Brain microvascular endothelial cell (primary cell): Measurements from ENCODE around the gene USP30.

Source experiments
- DNase-seq: peaks from one replicate; pipeline ENCODE4 v3.0.0-alpha.2; 2020
- H3K27ac ChIP-seq: fragments of 250-450 bp; sonication (Bioruptor Pico); 2 replicates; pipeline ENCODE4 v1.5.1; 2020; ENCODE audit warnings: mild to moderate bottlenecking, moderate library complexity
- H3K27me3 ChIP-seq: fragments of 250-450 bp; sonication (Bioruptor Pico); replicated peaks from 2 replicates; pipeline ENCODE4 v1.5.1; 2020; ENCODE audit warnings: mild to moderate bottlenecking
- H3K36me3 ChIP-seq: fragments of 250-450 bp; sonication (Bioruptor Pico); replicated peaks from 2 replicates; pipeline ENCODE4 v1.5.1; 2020; ENCODE audit warnings: mild to moderate bottlenecking
- H3K4me3 ChIP-seq: 2 replicates; pipeline ENCODE4 v1.5.1; 2011; ENCODE audit warnings: low read depth, mild to moderate bottlenecking, control low read depth, low read length, moderate library complexity
- CTCF ChIP-seq: IDR thresholded peaks from 2 replicates; pipeline ENCODE4 v1.5.1; 2011; ENCODE audit warnings: low read depth, mild to moderate bottlenecking, moderate library complexity, low read length, control low read depth, inconsistent platforms; ENCODE audit errors: missing control alignments
- in situ Hi-C: cut with HindIII; loops from 2 replicates; pipeline ENCODE4 v1.10.0; 2017; ENCODE audit warnings: low sequenced_read_pairs, low pct_ligation_motif_present

The USP30 gene

DNA sequence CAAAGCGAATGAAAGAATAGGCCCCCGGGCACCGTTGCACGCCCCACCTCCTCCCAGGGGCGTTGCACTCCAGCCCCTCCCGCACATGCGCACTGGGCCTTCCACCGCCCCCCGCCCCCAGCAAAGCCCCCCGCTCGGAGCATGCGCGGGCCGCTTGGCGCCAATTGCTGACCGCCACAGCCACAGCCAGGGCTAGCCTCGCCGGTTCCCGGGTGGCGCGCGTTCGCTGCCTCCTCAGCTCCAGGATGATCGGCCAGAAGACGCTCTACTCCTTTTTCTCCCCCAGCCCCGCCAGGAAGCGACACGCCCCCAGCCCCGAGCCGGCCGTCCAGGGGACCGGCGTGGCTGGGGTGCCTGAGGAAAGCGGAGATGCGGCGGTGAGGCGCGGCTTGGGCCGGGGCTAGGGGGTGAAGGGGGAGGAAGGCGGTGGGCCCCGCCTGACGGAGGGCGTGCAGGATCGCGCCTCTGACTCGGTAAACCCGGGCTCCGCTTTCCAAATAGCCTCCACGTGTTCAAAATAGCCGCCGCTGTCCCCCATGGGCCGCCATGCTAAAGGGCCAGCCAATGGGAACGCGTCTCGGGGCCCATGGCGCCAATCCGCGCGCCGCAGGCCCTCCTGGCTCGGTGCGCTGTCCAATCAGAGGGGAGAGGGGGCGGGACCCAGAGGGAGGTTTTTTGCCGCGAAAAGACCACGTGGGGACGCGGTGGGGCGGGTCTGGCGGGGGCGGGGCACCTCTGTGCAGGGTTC lies 45.2 kb downstream of the USP30 start, which contains the start of gene UNG:
UNG (plus strand) TSS at position 163 of the 748 bp plus-strand sequence; CDS start at position 246, 83 bp downstream.
- Histone ChIP-seq H3K27me3 (no peaks in the 10 kb centered on the region), H3K27ac (peak within 1 kb of the TSS; percentile 36), H3K36me3 (no peaks in the 10 kb centered on the region), H3K4me3 (peak within 1 kb of the TSS; percentile 81)
- TF ChIP-seq CTCF, result no peak
- peak; percentile 94 for DNase-seq
- in situ Hi-C loops, result no loop called here

- no peak for TF ChIP-seq CTCF
- Histone ChIP-seq H3K4me3 (peak overlapping the region; percentile 81), H3K27ac (peak overlapping the region; percentile 36), H3K36me3 (peaks cover 2% of the 10 kb centered on the region), H3K27me3 (no peaks in the 10 kb centered on the region)
- DNase-seq, result peak; percentile 34
- in situ Hi-C loops, result no loop called here
Observed at GRCh38 chr12:109098183-109098604, 45.8 kb downstream of the USP30 start.

DNA sequence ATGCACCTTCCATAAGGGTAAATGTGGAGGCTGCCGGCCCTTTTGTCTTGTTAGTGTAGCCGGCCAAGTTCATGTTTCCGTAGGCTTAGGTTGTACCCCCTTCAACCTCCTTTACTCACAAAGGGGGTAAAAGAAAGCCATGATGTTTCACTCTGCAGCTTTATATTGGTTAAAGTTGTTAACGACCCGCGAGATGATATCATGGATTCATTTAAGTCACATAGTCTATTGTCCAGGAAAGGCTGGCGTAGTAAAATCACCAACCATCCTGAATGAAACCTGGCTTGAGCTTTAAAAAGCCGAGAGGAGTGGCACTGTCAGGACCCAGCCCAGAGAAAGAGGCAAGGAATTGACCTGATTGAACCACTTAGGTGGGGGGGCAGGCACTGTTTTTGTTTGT lies 46.3 kb downstream of the USP30 start:
- TF ChIP-seq CTCF, result no peak
- Histone ChIP-seq H3K27ac (peak overlapping the region; percentile 36), H3K4me3 (peak overlapping the region; percentile 81), H3K36me3 (peaks cover 4% of the 10 kb centered on the region), H3K27me3 (no peaks in the 10 kb centered on the region)
- no peak for DNase-seq
- in situ Hi-C loops, result no loop called here

- no peak for DNase-seq
- Histone ChIP-seq H3K36me3 (peaks cover 10% of the 10 kb centered on the region), H3K27me3 (no peaks in the 10 kb centered on the region), H3K27ac (no peak overlapping the region), H3K4me3 (no peak overlapping the region)
- no peak for TF ChIP-seq CTCF
- in situ Hi-C loops, result no loop called here
Observed at GRCh38 chr12:109099431-109100020, 47.1 kb downstream of the USP30 start.

- in situ Hi-C loops, result no loop called here
- no peaks in the 10 kb centered on the region for H3K27me3 ChIP-seq
- no peak overlapping the region for H3K4me3 ChIP-seq
- no peak for TF ChIP-seq CTCF
- peaks cover 10% of the 10 kb centered on the region for H3K36me3 ChIP-seq
- no peak overlapping the region for H3K27ac ChIP-seq
- no peak for DNase-seq
Observed at GRCh38 chr12:109100741-109101140, 48.4 kb downstream of the USP30 start.

DNA sequence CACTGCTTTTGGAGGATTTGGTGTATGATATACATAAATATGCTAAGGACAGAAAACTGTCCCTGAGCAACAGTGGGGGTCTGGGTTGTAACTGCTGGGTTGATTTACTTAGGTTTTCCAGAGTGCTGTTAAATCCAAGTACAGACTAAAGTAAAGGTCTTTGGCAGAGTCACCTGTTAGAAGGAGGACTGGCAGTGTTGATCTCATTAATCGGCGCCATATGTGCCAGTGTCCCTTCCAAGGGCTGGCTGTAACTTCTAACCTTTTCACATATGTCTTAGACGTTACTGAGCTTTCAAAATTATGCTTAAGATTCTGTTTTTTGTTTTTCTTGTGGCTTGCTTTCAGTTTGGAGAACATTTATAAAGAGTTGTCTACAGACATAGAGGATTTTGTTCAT lies 50.1 kb downstream of the USP30 start:
- Histone ChIP-seq H3K36me3 (peaks cover 10% of the 10 kb centered on the region), H3K27me3 (no peaks in the 10 kb centered on the region), H3K4me3 (no peak overlapping the region), H3K27ac (no peak overlapping the region)
- TF ChIP-seq CTCF, result no peak
- DNase-seq, result no peak
- in situ Hi-C loops, result no loop called here
